Lung (tissue), 12 donors: Measurements from ENCODE around the gene NSUN6. TPM values are rescaled to one million over a fixed set of nuclear protein-coding genes. Genes with fewer than 3 reads are reported as not detected.

Source experiments
- ATAC-seq: fragments of 200-7000 bp; cut with Tn5 transposase; one replicate; pipeline ENCODE4 v1.9.1; 2020; ENCODE audit warnings: moderate number of reproducible peaks; ENCODE audit not compliant: insufficient read depth, low FRiP score
- DNase-seq, 3 donors: peaks; one replicate each; pipeline ENCODE4 v3.0.0-alpha.2; 2013 to 2017
- H3K27ac ChIP-seq, 2 donors: one replicate each; pipeline ENCODE4 v1.5.1; 2013; ENCODE audit warnings: mild to moderate bottlenecking in 2 of 2, moderate library complexity in 2 of 2, control low read depth in 1 of 2, inconsistent platforms in 1 of 2, low read depth in 1 of 2, low read length in 1 of 2
- H3K27me3 ChIP-seq, 3 donors: one replicate each; pipeline ENCODE4 v1.5.1; 2013; ENCODE audit warnings: low read length in 2 of 3; ENCODE audit not compliant: control insufficient read depth in 3 of 3, insufficient read depth in 3 of 3
- H3K36me3 ChIP-seq, 4 donors: one replicate each; pipeline ENCODE4 v1.5.1; 2013; ENCODE audit warnings: low read length in 4 of 4, mild to moderate bottlenecking in 1 of 4, moderate library complexity in 1 of 4; ENCODE audit not compliant: control insufficient read depth in 4 of 4, insufficient read depth in 4 of 4
- H3K4me1 ChIP-seq, 5 donors: one replicate each; pipeline ENCODE4 v1.5.1; 2013; ENCODE audit warnings: low read length in 5 of 5, mild to moderate bottlenecking in 2 of 5, moderate library complexity in 1 of 5; ENCODE audit not compliant: control insufficient read depth in 5 of 5, insufficient read depth in 5 of 5
- H3K4me3 ChIP-seq: one replicate; pipeline ENCODE4 v1.5.1; 2013; ENCODE audit warnings: mild to moderate bottlenecking, control low read depth, moderate library complexity
- H3K9ac ChIP-seq, 2 donors: one replicate each; pipeline ENCODE4 v1.5.1; 2013; ENCODE audit warnings: low read length in 2 of 2, control low read depth in 1 of 2; ENCODE audit not compliant: insufficient read depth in 1 of 2
- H3K9me3 ChIP-seq, 4 donors: one replicate each; pipeline ENCODE4 v1.5.1; 2013; ENCODE audit warnings: low read length in 3 of 4, mild to moderate bottlenecking in 1 of 4, moderate library complexity in 1 of 4; ENCODE audit not compliant: control insufficient read depth in 4 of 4, insufficient read depth in 3 of 4
- CTCF ChIP-seq: IDR thresholded peaks from 2 replicates; pipeline ENCODE4 v1.5.1; 2012; ENCODE audit warnings: mild to moderate bottlenecking; ENCODE audit errors: control extremely low read depth, extremely low read depth
- WGBS, 2 donors: extraction: QIAGEN DNeasy Blood & Tissue Kit; methylation state at CpG; one replicate each; pipeline ENCODE4 v1.1.7; 2013; 5-methylcytosine and 5-hydroxymethylcytosine counted together
- polyA plus RNA-seq, 2 donors: library from polyadenylated mRNA; stranded (reverse); fragments of 200-250 nt; gene quantifications; one replicate each; pipeline ENCODE4 v1.2.1, GENCODE V29; 2013
- total RNA-seq, 2 donors: library from RNA; depleted of rRNA in 1 of 2; stranded (reverse); fragments of >200 nt in 1 of 2; gene quantifications; one replicate each; pipeline ENCODE4 v1.2.1, GENCODE V29; 2014 to 2021
- donor health status: control.
- donor health status: control.
- donor health status: Bipolar disorder and iron deficiency.
- donor health status: healthy.
- donor health status: DM: yes; HTN: yes; CAD: no.

The NSUN6 gene
- total and polyA plus RNA-seq, 4 donors: 4.0 to 30.5 (median 6.5) TPM

- Histone ChIP-seq H3K4me1 (no peaks in the 10 kb centered on the region), H3K27me3 (no peaks in the 10 kb centered on the region), H3K9ac (no peak overlapping the region), H3K27ac (no peak overlapping the region), H3K36me3 (peaks cover 0 to 3% (median 1%) of the 10 kb centered on the region in 4 donors), H3K9me3 (peaks cover 0 to 41% (median 5%) of the 10 kb centered on the region in 4 donors), H3K4me3 (no peak overlapping the region)
- DNase-seq: no peak
- no peak for ATAC-seq
- no peak for TF ChIP-seq CTCF
- 99% methylated on average over 3 of the region's 3 CpGs for WGBS, 2 donors
These were observed 84.0 kb downstream of the NSUN6 start for GRCh38 chr10:18567343-18567856.

- H3K4me3 ChIP-seq: no peak overlapping the region
- no peak overlapping the region for H3K9ac ChIP-seq
- peaks cover 0 to 41% (median 6%) of the 10 kb centered on the region in 4 donors for H3K9me3 ChIP-seq
- peaks cover 0 to 8% (median 1%) of the 10 kb centered on the region in 4 donors for H3K36me3 ChIP-seq
- DNase-seq (no peak), ATAC-seq (no peak)
- TF ChIP-seq CTCF: no peak
- no peak overlapping the region for H3K27ac ChIP-seq
- H3K27me3 ChIP-seq: no peaks in the 10 kb centered on the region
- H3K4me1 ChIP-seq: no peaks in the 10 kb centered on the region
- 84 to 85% methylated on average over 4 of the region's 4 CpGs for WGBS, 2 donors
These were observed 85.2 kb downstream of the NSUN6 start for GRCh38 chr10:18566177-18566576.

- no peak for DNase-seq
- Histone ChIP-seq H3K4me1 (no peaks in the 10 kb centered on the region), H3K27ac (no peak overlapping the region), H3K9me3 (peaks cover 0 to 40% (median 4%) of the 10 kb centered on the region in 4 donors), H3K36me3 (peaks cover 0 to 13% (median under 1%) of the 10 kb centered on the region in 4 donors), H3K4me3 (no peak overlapping the region), H3K9ac (no peak overlapping the region), H3K27me3 (no peaks in the 10 kb centered on the region)
- TF ChIP-seq CTCF: no peak
- WGBS, 2 donors: 96 to 97% methylated on average over 5 of the region's 5 CpGs
- no peak for ATAC-seq
These were observed 86.4 kb downstream of the NSUN6 start for GRCh38 chr10:18565006-18565405.
